ENCODE measurements around the gene ATG2A.

Gene ATG2A

GRCh38 chr11:64888729-64889511 lies 28.1 kb downstream of the ATG2A start:
- TF ChIP-seq CTCF (IDR thresholded peaks at IDR 0.05; ENCODE audit: low read depth, low read length, missing control alignments) = no peak
- DNase-seq (ENCODE audit: extremely low read depth, low read depth) = no peak
- no peak overlapping the region for H3K4me3 ChIP-seq (replicated peaks; ENCODE audit: low read depth, low read length)

- H3K4me3 ChIP-seq (replicated peaks; ENCODE audit: low read depth, low read length) = no peak overlapping the region
- no peak for DNase-seq (ENCODE audit: extremely low read depth, low read depth)
- TF ChIP-seq CTCF (IDR thresholded peaks at IDR 0.05; ENCODE audit: low read depth, low read length, missing control alignments) = no peak
Measured at GRCh38 chr11:64888406-64888728, 28.6 kb downstream of the ATG2A start.

GRCh38 chr11:64887757-64888405 lies 29.1 kb downstream of the ATG2A start:
- DNase-seq (ENCODE audit: extremely low read depth, low read depth) = no peak
- H3K4me3 ChIP-seq (replicated peaks; ENCODE audit: low read depth, low read length) = no peak overlapping the region
- peak; percentile 89 for TF ChIP-seq CTCF (IDR thresholded peaks at IDR 0.05; ENCODE audit: low read depth, low read length, missing control alignments)

GRCh38 chr11:64887234-64887756 lies 29.7 kb downstream of the ATG2A start:
- no peak for TF ChIP-seq CTCF (IDR thresholded peaks at IDR 0.05; ENCODE audit: low read depth, low read length, missing control alignments)
- DNase-seq (ENCODE audit: extremely low read depth, low read depth) = no peak
- no peak overlapping the region for H3K4me3 ChIP-seq (replicated peaks; ENCODE audit: low read depth, low read length)

GRCh38 chr11:64885367-64886286 lies 31.4 kb downstream of the ATG2A start:
- DNase-seq (ENCODE audit: extremely low read depth, low read depth) = no peak
- TF ChIP-seq CTCF (IDR thresholded peaks at IDR 0.05; ENCODE audit: low read depth, low read length, missing control alignments) = no peak
- no peak overlapping the region for H3K4me3 ChIP-seq (replicated peaks; ENCODE audit: low read depth, low read length)

GRCh38 chr11:64884019-64884418 lies 33.0 kb downstream of the ATG2A start:
- no peak overlapping the region for H3K4me3 ChIP-seq (replicated peaks; ENCODE audit: low read depth, low read length)
- no peak for TF ChIP-seq CTCF (IDR thresholded peaks at IDR 0.05; ENCODE audit: low read depth, low read length, missing control alignments)
- DNase-seq (ENCODE audit: extremely low read depth, low read depth) = no peak

All from HFF-Myc (cell line).